ENCODE measurements around the gene SF3B1.
A peak's percentile ranks its signal among the peaks of the same experiment; 100 is the strongest.
"Not testable (repeated sequence)": the region's sequence is repeated elsewhere in the genome, so short reads cannot be mapped to it uniquely, and the experiment has no call there.

SF3B1 gene

GRCh38 chr2:197383825-197384224 lies 51.0 kb downstream of the SF3B1 start:
- DNase-seq (ENCODE audit: low read depth in 1 of 2, low spot score in 1 of 2) = no peak

DNA sequence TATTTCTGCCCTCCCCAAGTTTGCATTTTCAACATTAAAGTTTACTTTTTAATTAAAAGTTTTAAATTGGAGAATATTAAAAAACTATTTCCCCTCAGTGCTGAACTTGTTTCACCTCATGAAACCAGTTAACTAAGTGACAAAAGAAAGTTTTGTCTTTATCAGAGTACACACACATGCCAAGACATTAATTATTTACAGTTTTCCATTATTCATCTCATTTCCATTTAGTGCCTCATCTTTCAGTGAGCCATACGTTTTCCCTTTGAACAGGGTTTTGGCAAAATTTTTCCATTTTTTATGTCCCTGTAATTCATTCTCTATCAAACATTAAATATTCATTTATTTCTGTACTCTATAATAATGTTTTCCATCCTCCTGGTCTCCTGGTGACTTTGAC lies 53.2 kb downstream of the SF3B1 start:
- no peak for DNase-seq (ENCODE audit: low read depth in 1 of 2, low spot score in 1 of 2)

DNA sequence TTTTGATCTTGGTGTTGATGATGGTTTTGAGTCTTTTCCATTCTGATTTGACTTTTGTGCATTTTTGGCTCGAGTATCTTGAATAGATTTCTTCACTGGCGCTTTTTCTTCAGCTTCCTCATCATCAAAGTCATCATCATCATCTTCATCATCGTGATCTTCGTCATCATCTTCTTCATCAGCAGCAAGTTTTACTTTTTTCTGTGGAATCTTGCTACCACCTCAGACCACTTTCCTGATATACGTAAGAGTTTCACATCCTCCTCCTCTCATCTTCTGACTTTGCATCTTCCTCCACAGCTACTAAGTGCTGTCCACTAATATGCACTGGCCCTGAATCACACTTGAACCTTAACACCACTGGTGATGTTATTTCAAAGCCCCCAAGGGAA lies 54.9 kb downstream of the SF3B1 start:
- not testable (repeated sequence) for DNase-seq (ENCODE audit: low read depth in 1 of 2, low spot score in 1 of 2)

GRCh38 chr2:197379308-197379917 lies 55.4 kb downstream of the SF3B1 start:
- DNase-seq (ENCODE audit: low read depth in 1 of 2, low spot score in 1 of 2) = not testable (repeated sequence)

- peak; percentile 30 to 58 for DNase-seq (ENCODE audit: low read depth in 1 of 2, low spot score in 1 of 2)
Measured at GRCh38 chr2:197378494-197379307, 56.1 kb downstream of the SF3B1 start.

GRCh38 chr2:197378086-197378485 lies 56.7 kb downstream of the SF3B1 start:
- no peak for DNase-seq (ENCODE audit: low read depth in 1 of 2, low spot score in 1 of 2)

- no peak for DNase-seq (ENCODE audit: low read depth in 1 of 2, low spot score in 1 of 2)
Measured at GRCh38 chr2:197377670-197378069, 57.2 kb downstream of the SF3B1 start.

- no peak for DNase-seq (ENCODE audit: low read depth in 1 of 2, low spot score in 1 of 2)
Measured at GRCh38 chr2:197372592-197372991, 62.2 kb downstream of the SF3B1 start.

DNA sequence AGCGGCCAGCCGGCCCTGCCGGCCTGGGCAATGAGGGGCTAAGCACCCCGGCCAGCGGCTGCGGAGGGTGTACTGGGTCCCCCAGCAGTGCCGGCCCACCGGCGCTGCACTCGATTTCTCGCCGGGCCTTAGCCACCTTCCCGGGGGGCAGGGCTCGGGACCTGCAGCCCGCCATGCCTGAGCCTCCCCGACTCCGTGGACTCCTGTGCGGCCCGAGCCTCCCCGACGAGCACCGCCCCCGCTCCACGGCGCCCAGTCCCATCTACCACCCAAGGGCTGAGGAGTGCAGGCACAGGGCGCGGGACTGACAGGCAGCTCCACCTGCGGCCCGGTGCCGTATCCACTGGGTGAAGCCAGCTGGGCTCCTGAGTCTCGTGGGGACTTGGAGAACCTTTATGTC lies 64.2 kb downstream of the SF3B1 start:
- DNase-seq (ENCODE audit: low read depth in 1 of 2, low spot score in 1 of 2) = not testable (repeated sequence)

DNA sequence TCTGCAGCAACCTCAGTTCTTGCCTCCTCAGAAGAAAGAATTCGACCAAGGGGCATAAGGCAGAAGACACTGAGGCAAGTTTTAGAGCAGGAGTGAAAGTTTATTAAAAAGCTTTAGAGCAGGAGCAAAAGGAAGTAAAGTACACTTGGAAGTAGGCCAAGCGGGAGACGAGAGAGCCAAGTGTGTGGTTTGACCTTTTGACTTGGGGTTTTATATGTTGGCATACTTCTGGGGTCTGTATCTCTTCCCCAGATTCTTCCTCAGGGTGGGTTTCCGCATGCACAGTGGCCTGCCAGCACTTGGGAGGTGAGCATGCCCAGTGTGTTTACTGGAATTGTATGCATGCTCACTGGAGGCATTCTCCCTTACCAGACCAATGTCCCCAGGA lies 64.9 kb downstream of the SF3B1 start:
- no peak for DNase-seq (ENCODE audit: low read depth in 1 of 2, low spot score in 1 of 2)

- DNase-seq (ENCODE audit: low read depth in 1 of 2, low spot score in 1 of 2) = no peak
Measured at GRCh38 chr2:197369228-197369932, 65.4 kb downstream of the SF3B1 start.

DNA sequence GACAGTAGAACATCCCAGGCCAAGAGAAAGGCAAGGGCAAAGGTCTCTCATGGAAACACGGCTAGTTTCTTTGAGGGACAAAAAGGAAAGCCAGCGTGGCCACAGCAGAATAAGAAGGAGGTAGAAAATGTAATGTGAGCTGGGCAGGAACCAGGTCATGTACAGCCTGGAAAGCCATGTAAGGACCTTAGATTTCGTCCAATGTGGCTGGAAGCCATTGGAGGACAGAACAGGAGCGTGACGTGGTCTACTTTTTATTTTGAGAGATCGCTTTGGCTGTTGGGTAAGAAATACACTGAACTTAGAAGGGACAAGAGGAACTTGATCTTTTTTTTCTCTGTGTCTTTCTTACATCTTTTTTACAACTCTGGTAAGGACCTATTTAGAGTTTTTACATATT lies 66.4 kb downstream of the SF3B1 start:
- DNase-seq (ENCODE audit: low read depth in 1 of 2, low spot score in 1 of 2) = no peak

DNA sequence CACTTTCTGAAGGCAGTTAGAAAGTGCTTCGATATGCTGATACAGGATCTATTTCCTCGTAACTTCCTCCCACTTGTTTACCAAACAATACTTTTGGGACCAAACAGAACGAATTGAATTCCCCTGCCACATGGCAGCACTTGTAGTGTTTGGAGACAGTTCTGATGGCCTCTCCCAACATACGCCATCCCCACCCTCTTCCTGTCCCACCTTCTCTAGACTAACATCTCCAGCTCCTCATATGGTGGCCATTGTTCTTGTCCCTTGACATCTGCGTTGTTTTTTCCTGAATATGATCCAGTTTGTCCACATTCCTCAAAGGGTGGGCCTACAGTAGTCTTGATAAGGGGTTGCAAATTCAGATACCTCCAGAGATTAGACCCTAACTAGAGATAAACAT lies 70.8 kb downstream of the SF3B1 start:
- no peak for DNase-seq (ENCODE audit: low read depth in 1 of 2, low spot score in 1 of 2)

DNA sequence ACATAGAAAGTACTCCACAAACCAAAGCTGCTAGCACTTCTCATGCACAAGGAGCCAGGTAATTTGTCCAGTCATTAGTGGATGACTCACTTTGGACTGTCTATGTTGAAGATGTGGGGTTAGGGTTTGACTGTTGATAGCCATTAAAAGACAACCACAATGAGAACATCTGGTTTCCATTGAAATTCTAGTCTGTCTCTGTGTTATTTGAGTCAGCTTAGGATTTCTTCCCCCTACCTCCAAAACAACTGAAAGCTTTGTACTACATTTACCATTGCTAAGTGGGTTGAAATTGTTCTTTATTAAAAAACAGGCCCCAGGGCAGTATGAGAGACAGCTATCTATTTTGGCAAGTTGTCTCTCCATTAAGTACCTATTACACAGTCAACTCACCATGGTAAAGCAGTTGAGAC lies 74.1 kb downstream of the SF3B1 start:
- DNase-seq (ENCODE audit: low read depth in 1 of 2, low spot score in 1 of 2) = no peak

DNA sequence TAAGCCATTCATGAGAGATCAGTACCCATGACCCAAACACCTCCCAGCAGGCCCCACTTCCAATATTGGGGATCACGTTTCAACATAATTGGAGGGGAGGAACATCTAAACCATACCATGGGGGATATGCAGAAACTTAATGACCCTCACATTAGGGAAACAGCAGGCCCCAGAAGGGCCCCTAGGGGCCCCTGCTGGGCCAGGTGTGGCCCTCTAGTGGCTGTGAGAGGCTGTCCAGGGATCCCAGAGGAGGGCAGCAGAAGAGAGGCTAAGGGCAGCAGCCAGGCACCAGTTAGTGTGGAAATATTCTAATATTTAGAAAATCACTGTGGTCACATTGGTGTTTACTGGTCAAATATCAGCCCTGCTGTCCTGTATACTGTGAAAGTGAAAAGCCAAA lies 75.0 kb downstream of the SF3B1 start:
- DNase-seq (ENCODE audit: low read depth in 1 of 2, low spot score in 1 of 2) = no peak

- no peak for DNase-seq (ENCODE audit: low read depth in 1 of 2, low spot score in 1 of 2)
Measured at GRCh38 chr2:197358931-197359330, 75.9 kb downstream of the SF3B1 start.

- no peak for DNase-seq (ENCODE audit: low read depth in 1 of 2, low spot score in 1 of 2)
Measured at GRCh38 chr2:197357986-197358385, 76.8 kb downstream of the SF3B1 start.

DNA sequence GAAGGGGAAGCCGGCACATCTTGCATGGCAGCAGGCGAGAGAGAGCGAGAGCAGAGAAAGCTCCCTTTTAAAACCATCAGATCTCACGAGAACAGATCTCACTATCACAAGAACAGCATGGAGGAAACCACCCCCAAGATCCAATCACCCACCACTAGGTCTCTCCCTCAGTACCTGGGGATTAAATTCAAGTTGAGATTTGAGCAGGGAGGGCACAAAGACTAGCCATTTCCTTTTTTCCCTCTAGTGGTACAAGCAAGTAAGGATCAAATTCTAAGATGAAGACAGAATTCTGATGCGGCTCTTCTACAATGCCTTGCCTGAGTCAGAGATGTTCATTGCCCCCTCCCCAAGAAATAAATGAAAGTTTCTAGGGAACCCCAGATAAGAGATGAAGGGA lies 78.7 kb downstream of the SF3B1 start:
- DNase-seq (ENCODE audit: low read depth in 1 of 2, low spot score in 1 of 2) = no peak

GRCh38 chr2:197354169-197354558 lies 80.7 kb downstream of the SF3B1 start:
- no peak for DNase-seq (ENCODE audit: low read depth in 1 of 2, low spot score in 1 of 2)

- DNase-seq (ENCODE audit: low read depth in 1 of 2, low spot score in 1 of 2) = no peak
Measured at GRCh38 chr2:197353393-197354168, 81.2 kb downstream of the SF3B1 start.

DNA sequence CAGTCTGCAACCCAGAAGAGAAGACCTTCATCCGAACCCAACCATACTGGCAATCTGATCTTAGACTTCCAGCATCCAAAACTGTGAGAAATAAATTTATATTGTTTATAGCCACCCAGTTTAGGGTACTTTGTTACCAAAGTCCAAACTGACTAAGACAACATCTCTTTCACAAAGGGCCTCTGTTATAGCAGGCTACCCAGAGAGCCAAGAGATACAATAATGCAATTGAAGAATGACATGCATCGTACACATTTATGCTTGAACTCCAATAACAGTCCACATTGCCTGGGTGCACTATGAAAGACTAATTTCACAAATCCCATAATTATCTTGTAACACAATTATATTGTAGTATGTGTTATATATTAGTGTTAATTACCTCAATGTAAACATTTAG lies 85.1 kb downstream of the SF3B1 start:
- no peak for DNase-seq (ENCODE audit: low read depth in 1 of 2, low spot score in 1 of 2)
